HepG2 (cell line): ENCODE measurements around the gene ABCG5. TPM values are rescaled to one million over a fixed set of nuclear protein-coding genes. Genes with fewer than 3 reads are reported as not detected.

Experiments used
- ATAC-seq: fragments of 200-7000 bp; cut with Tn5 transposase; 3 replicates; pipeline ENCODE4 v1.9.1; 2020; ENCODE audit warnings: mild to moderate bottlenecking, moderate library complexity
- BruUV-seq: library from RNA; stranded (reverse); fragments of 400-500 nt; replicated peaks from 2 replicates; lab custom pipeline; 2021; lab: Mats Ljungman, UMichigan
- CTCF ChIA-PET: fragments of 300-600 bp; formaldehyde crosslinking; extraction: SDS; loops from one replicate; lab custom pipeline; 2021; ENCODE audit warnings: low total read pairs, inconsistent platforms, low intra/inter-chr PET ratio; lab: Yijun Ruan, JAX
- POLR2A ChIA-PET: fragments of 350-600 bp; sonication (Branson Sonifier 250); formaldehyde crosslinking; loops from one replicate; lab custom pipeline; 2020; ENCODE audit warnings: antibody characterized with exemption, inconsistent platforms; lab: Yijun Ruan, JAX
- DNase-seq: peaks from one replicate; pipeline ENCODE4 v3.0.0-alpha.2; 2015; ENCODE audit warnings: low spot score
- FAIRE-seq: peaks from 3 replicates; lab custom pipeline; 2011; peaks lifted over from hg19 to GRCh38; lab: Jason Lieb, UNC
- H2AFZ ChIP-seq: one replicate; pipeline ENCODE4 v1.6.1; 2011; ENCODE audit warnings: low read length, inconsistent platforms
- H3K27ac ChIP-seq: fragments of 300-600 bp; 3 replicates; pipeline ENCODE4 v1.8.0; 2011; ENCODE audit warnings: mixed run types, mild to moderate bottlenecking, mixed read lengths, low read length, inconsistent platforms; ENCODE audit not compliant: insufficient read depth; ENCODE audit errors: extremely low read length
- H3K27me3 ChIP-seq, 2 experiments: fragments of 200-600 bp in 1 of 2; 2 replicates in 1 of 2; 3 replicates in 1 of 2; pipeline versions ENCODE4 v1.6.0 to v1.8.0; 2011; ENCODE audit warnings: low read length in 2 of 2, mild to moderate bottlenecking in 2 of 2, moderate library complexity in 2 of 2, inconsistent platforms in 1 of 2; ENCODE audit not compliant: insufficient read depth in 2 of 2, control insufficient read depth in 1 of 2
- H3K36me3 ChIP-seq, 2 experiments: fragments of 200-600 bp in 1 of 2; replicated peaks in 1 of 2; 2 replicates in 1 of 2; 3 replicates in 1 of 2; pipeline versions ENCODE4 v1.5.1 to v1.8.0; 2011; ENCODE audit warnings: low read length in 2 of 2, inconsistent platforms in 1 of 2; ENCODE audit not compliant: insufficient read depth in 2 of 2, control insufficient read depth in 1 of 2
- H3K4me1 ChIP-seq: 2 replicates; pipeline ENCODE4 v1.5.1; 2012; ENCODE audit warnings: low read length, inconsistent platforms; ENCODE audit not compliant: insufficient read depth
- H3K4me2 ChIP-seq: 2 replicates; pipeline ENCODE4 v1.6.0; 2011; ENCODE audit warnings: low read depth, low read length, inconsistent platforms
- H3K4me3 ChIP-seq, 3 experiments: fragments of 200-600 bp in 1 of 3; sonication (generic), shearing (Covaris generic) in 1 of 3; replicated peaks in 1 of 3; 2 replicates each; pipeline ENCODE4 v1.5.1; 2011 to 2016; ENCODE audit warnings: low read length in 3 of 3, inconsistent platforms in 2 of 3, low read depth in 2 of 3, mild to moderate bottlenecking in 2 of 3, control low read depth in 1 of 3, mixed read lengths in 1 of 3; ENCODE audit not compliant: insufficient read depth in 1 of 3
- H3K79me2 ChIP-seq: one replicate; pipeline ENCODE4 v1.6.1; 2011; ENCODE audit warnings: low read length, inconsistent platforms; ENCODE audit not compliant: insufficient read depth
- H3K9ac ChIP-seq: 2 replicates; pipeline ENCODE4 v1.6.0; 2011; ENCODE audit warnings: mild to moderate bottlenecking, low read depth, low read length, inconsistent platforms; ENCODE audit not compliant: insufficient read depth
- H3K9me3 ChIP-seq: 2 replicates; pipeline ENCODE4 v1.5.1; 2012; ENCODE audit warnings: mild to moderate bottlenecking, low read length
- H4K20me1 ChIP-seq: 2 replicates; pipeline ENCODE4 v1.6.0; 2011; ENCODE audit warnings: inconsistent platforms, mild to moderate bottlenecking, low read length, moderate library complexity; ENCODE audit not compliant: insufficient read depth
- FOXA3 ChIP-seq: IDR thresholded peaks from 2 replicates; pipeline ENCODE4 v1.6.1; 2016; ENCODE audit warnings: missing genetic modification reagents, missing compliant biosample characterization
- HNRNPH1 ChIP-seq: fragments of 200-400 bp; formaldehyde crosslinking; optimal IDR thresholded peaks from 2 replicates; pipeline ENCODE3; 2017; ENCODE audit warnings: mild to moderate bottlenecking, low read depth, low read length
- KAT2B ChIP-seq: fragments of 150-350 bp; IDR thresholded peaks from 2 replicates; pipeline ENCODE4 v1.6.1; 2014; ENCODE audit warnings: low read depth, low read length, borderline replicate concordance
- KDM1A ChIP-seq: IDR thresholded peaks from 2 replicates; pipeline ENCODE4 v1.6.1; 2016; ENCODE audit warnings: missing compliant biosample characterization
- NFE2 ChIP-seq: sonication (generic); formaldehyde crosslinking; IDR thresholded peaks from 2 replicates; pipeline ENCODE4 v1.4.0; 2020; ENCODE audit warnings: missing genetic modification reagents
- NKX3-1 ChIP-seq: sonication (generic); formaldehyde crosslinking; IDR thresholded peaks from 2 replicates; pipeline ENCODE4 v1.5.0; 2020; ENCODE audit warnings: missing genetic modification reagents
- RFX5 ChIP-seq: IDR thresholded peaks from 2 replicates; pipeline ENCODE4 v1.6.1; 2011; ENCODE audit warnings: low read depth, low read length, improper control_type of control experiment
- SOX6 ChIP-seq, 2 experiments: fragments of 450-650 bp in 1 of 2; sonication (generic) in 1 of 2; formaldehyde crosslinking in 1 of 2; IDR thresholded peaks; 2 replicates each; pipeline versions ENCODE4 v1.4.0 to v1.6.1; 2017 to 2020; ENCODE audit warnings: antibody characterized with exemption in 1 of 2, mild to moderate bottlenecking in 1 of 2, missing genetic modification reagents in 1 of 2
- SYNCRIP ChIP-seq: fragments of 200-400 bp; formaldehyde crosslinking; IDR thresholded peaks from 2 replicates; pipeline ENCODE4 v1.6.1; 2018; ENCODE audit warnings: mild to moderate bottlenecking, low read depth, low read length; ENCODE audit not compliant: insufficient read depth
- ZNF562 ChIP-seq: sonication (generic); formaldehyde crosslinking; IDR thresholded peaks from 2 replicates; pipeline ENCODE4 v1.8.0; 2022; ENCODE audit warnings: missing genetic modification reagents, borderline replicate concordance
- ZNF777 ChIP-seq: sonication (generic); formaldehyde crosslinking; IDR thresholded peaks from 2 replicates; pipeline ENCODE4 v1.4.0; 2020; ENCODE audit warnings: missing genetic modification reagents
- ZNF782 ChIP-seq: sonication (generic); formaldehyde crosslinking; IDR thresholded peaks from 2 replicates; pipeline ENCODE4 v1.4.0; 2020; ENCODE audit warnings: missing genetic modification reagents, mild to moderate bottlenecking, borderline replicate concordance
- ZSCAN29 ChIP-seq: sonication (generic); formaldehyde crosslinking; conservative IDR thresholded peaks from 2 replicates; pipeline ENCODE4 v1.4.0; 2020; ENCODE audit warnings: mild to moderate bottlenecking, missing genetic modification reagents
- WGBS: methylation state at CpG from one replicate; pipeline ENCODE4 v1.1.6; 2017; ENCODE audit warnings: low lambda C conversion rate; 5-methylcytosine and 5-hydroxymethylcytosine counted together
- in situ Hi-C: cut with HindIII; loops from 2 replicates; pipeline ENCODE4 v1.10.0; 2017; ENCODE audit warnings: low pct_unique_long_range_greater_than_20kb; ENCODE audit not compliant: extremely low pct_ligation_motif_present
- intact Hi-C: fragments of 100-400 bp; cut with micrococcal nuclease; formaldehyde crosslinking; loops from one replicate; pipeline ENCODE4 v1.10.0; 2022; ENCODE audit not compliant: unreplicated experiment
- polyA plus RNA-seq, 8 experiments: library from polyadenylated mRNA; depleted of rRNA in 3 of 8; stranded (reverse) in 7 of 8; unstranded in 1 of 8; fragments of >200 nt; fragmentation: Illumina TruSeq in 4 of 8; extraction: Trizol in 4 of 8; gene quantifications; 2 replicates each; pipeline versions ENCODE4 v1.2.1 to v1.2.3, GENCODE V29; 2011 to 2016; ENCODE audit warnings: low read depth in 4 of 8, missing spikeins in 1 of 8, mixed read lengths in 1 of 8; ENCODE audit not compliant: insufficient read depth in 1 of 8
- total RNA-seq, 5 experiments: library from RNA; depleted of rRNA; stranded (reverse); fragments of >200 nt; fragmentation: Illumina TruSeq; extraction: Trizol; gene quantifications; 2 replicates each; pipeline ENCODE4 v1.2.3, GENCODE V29; 2016; ENCODE audit warnings: low read depth in 1 of 5
- TF ChIP-seq, protein P1 (sequence below): IDR thresholded peaks from 2 replicates; pipeline ENCODE4 v1.6.1; 2012; ENCODE audit warnings: low read length, improper control_type of control experiment
- TF ChIP-seq, protein P2 (sequence below): sonication (generic); formaldehyde crosslinking; IDR thresholded peaks from 2 replicates; pipeline ENCODE4 v1.4.0; 2020; ENCODE audit warnings: missing genetic modification reagents
- TF ChIP-seq, protein P3 (sequence below): sonication (generic); formaldehyde crosslinking; IDR thresholded peaks from 2 replicates; pipeline ENCODE4 v1.5.1; 2020; ENCODE audit warnings: missing genetic modification reagents, mild to moderate bottlenecking, borderline replicate concordance

The ABCG5 gene
- total and polyA plus RNA-seq, 2 of the 13 experiments (the other 11 are each of a cell fraction or from before 2014, with no cell fraction given): 15.1 to 39.0 TPM

DNA sequence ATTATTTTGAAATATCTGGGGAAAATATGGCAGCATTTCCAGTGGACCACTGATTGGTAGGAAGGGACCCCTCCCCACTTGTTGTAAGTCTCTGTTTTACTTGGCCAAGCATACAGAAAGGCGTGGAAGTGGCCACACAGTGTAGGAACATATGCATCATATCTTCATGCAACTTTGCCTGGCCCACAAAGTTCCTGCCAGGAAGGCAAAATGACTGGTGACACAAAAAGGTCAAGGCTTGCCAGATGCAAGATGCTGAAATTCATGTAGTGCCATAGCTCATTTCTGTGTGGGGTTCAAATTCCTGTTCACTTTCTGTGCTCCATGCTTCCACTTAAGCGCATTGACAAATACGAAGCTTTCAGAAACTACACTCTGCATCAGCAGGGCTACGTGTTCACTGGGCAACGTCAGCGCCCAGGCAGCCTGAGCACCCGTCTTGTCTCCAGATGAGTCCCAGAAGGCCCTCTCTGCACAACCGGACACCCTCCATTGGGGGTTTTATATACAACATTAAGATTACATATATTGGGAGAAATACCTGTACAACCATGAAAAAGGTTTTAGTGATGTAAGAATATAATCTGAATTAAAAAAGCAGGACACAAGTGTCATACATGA is 61.2 kb downstream of the ABCG5 start (continued):
- TF ChIP-seq, protein P1, sequence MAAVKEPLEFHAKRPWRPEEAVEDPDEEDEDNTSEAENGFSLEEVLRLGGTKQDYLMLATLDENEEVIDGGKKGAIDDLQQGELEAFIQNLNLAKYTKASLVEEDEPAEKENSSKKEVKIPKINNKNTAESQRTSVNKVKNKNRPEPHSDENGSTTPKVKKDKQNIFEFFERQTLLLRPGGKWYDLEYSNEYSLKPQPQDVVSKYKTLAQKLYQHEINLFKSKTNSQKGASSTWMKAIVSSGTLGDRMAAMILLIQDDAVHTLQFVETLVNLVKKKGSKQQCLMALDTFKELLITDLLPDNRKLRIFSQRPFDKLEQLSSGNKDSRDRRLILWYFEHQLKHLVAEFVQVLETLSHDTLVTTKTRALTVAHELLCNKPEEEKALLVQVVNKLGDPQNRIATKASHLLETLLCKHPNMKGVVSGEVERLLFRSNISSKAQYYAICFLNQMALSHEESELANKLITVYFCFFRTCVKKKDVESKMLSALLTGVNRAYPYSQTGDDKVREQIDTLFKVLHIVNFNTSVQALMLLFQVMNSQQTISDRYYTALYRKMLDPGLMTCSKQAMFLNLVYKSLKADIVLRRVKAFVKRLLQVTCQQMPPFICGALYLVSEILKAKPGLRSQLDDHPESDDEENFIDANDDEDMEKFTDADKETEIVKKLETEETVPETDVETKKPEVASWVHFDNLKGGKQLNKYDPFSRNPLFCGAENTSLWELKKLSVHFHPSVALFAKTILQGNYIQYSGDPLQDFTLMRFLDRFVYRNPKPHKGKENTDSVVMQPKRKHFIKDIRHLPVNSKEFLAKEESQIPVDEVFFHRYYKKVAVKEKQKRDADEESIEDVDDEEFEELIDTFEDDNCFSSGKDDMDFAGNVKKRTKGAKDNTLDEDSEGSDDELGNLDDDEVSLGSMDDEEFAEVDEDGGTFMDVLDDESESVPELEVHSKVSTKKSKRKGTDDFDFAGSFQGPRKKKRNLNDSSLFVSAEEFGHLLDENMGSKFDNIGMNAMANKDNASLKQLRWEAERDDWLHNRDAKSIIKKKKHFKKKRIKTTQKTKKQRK: no peak
- TF ChIP-seq SOX6 (IDR thresholded peaks at IDR 0.05): no peak
- TF ChIP-seq SOX6 (CRISPR knock-in tag; IDR thresholded peaks at IDR 0.05): no peak
- no peak for TF ChIP-seq NFE2
- TF ChIP-seq FOXA3 (CRISPR knock-in tag): no peak
- no peak for TF ChIP-seq NKX3-1 (CRISPR knock-in tag)
- TF ChIP-seq ZNF777 (CRISPR knock-in tag): no peak
- TF ChIP-seq, protein P2, sequence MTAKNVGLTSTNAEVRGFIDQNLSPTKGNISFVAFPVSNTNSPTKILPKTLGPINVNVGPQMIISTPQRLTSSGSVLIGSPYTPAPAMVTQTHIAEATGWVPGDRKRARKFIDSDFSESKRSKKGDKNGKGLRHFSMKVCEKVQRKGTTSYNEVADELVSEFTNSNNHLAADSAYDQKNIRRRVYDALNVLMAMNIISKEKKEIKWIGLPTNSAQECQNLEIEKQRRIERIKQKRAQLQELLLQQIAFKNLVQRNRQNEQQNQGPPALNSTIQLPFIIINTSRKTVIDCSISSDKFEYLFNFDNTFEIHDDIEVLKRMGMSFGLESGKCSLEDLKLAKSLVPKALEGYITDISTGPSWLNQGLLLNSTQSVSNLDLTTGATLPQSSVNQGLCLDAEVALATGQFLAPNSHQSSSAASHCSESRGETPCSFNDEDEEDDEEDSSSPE (CRISPR knock-in tag): no peak
- TF ChIP-seq ZNF782: no peak

DNA sequence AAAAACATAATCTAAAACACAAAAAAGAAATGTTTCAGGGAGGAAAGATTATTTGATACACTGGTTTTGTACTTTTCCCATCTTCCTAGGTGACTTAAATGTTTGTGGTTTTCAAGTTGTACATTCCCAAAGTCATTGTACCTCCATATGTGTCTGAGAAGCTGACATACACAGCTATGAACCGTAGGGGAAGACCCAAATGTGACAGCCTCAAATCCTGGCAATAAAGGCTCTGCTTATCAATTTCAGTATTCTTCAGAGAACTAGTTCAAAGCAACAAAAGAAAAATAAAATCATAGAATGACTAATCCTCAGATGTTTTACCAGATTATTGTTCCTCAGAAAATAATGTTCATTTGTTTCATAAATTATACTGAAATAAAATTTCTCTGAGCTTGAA is 62.3 kb downstream of the ABCG5 start:
- CTCF ChIA-PET: no interaction called here
- no peaks in the 10 kb centered on the region; a peak in 1 of 5 replicates for H3K27me3 ChIP-seq
- no peak overlapping the region for H2AFZ ChIP-seq
- no peak overlapping the region for H3K27ac ChIP-seq
- H3K4me3 ChIP-seq: no peak overlapping the region
- no peak for FAIRE-seq
- intact Hi-C loops (loop anchor here (10.0 kb wide), 1 partner anchor 142 kb away; the partner anchor contains the start of gene PLEKHH2), in situ Hi-C loops (no loop called here)
- no peaks in the 10 kb centered on the region for H3K79me2 ChIP-seq
- no peaks in the 10 kb centered on the region for H4K20me1 ChIP-seq
- H3K36me3 ChIP-seq: peaks cover 0 to 5% of the 10 kb centered on the region in 2 experiments; a peak in 1 of 5 replicates
- DNase-seq: no peak
- WGBS: 94% methylated on average over 1 of the region's 1 CpG
- no peak overlapping the region for H3K4me2 ChIP-seq
- peaks cover 11% of the 10 kb centered on the region for H3K4me1 ChIP-seq
- no peak overlapping the region for H3K9ac ChIP-seq
- POLR2A ChIA-PET: no interaction called here
- no TSS peak for BruUV-seq
- H3K9me3 ChIP-seq: no peaks in the 10 kb centered on the region
- no peak for ATAC-seq
- TF ChIP-seq RFX5: no peak
- no peak for TF ChIP-seq ZSCAN29 (CRISPR knock-in tag)
- TF ChIP-seq SYNCRIP: no peak
- no peak for TF ChIP-seq ZNF562 (CRISPR knock-in tag)
- TF ChIP-seq, protein P3, sequence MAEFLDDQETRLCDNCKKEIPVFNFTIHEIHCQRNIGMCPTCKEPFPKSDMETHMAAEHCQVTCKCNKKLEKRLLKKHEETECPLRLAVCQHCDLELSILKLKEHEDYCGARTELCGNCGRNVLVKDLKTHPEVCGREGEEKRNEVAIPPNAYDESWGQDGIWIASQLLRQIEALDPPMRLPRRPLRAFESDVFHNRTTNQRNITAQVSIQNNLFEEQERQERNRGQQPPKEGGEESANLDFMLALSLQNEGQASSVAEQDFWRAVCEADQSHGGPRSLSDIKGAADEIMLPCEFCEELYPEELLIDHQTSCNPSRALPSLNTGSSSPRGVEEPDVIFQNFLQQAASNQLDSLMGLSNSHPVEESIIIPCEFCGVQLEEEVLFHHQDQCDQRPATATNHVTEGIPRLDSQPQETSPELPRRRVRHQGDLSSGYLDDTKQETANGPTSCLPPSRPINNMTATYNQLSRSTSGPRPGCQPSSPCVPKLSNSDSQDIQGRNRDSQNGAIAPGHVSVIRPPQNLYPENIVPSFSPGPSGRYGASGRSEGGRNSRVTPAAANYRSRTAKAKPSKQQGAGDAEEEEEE (CRISPR knock-in tag): no peak
- no peak for TF ChIP-seq KAT2B
- no peak for TF ChIP-seq HNRNPH1
- no peak for TF ChIP-seq KDM1A
